Esophagus muscularis mucosa (tissue), 4 donors: ENCODE measurements around the gene NUP58. TPM values are rescaled to one million over a fixed set of nuclear protein-coding genes. Genes with fewer than 3 reads are reported as not detected.
A peak's percentile ranks its signal among the peaks of the same experiment; 100 is the strongest.

ENCODE experiments used
- DNase-seq: peaks from one replicate; pipeline ENCODE4 v3.0.0-alpha.2; 2017; ENCODE audit errors: extremely low spot score
- H3K27ac ChIP-seq, 4 donors: fragments of 200-600 bp; sonication (generic); replicated peaks in 1 of 4; 1 replicate in 3 of 4; 2 replicates in 1 of 4; pipeline ENCODE4 v1.5.1; 2016 to 2019; ENCODE audit warnings: mild to moderate bottlenecking in 1 of 4
- H3K27me3 ChIP-seq, 4 donors: fragments of 200-600 bp; sonication (generic); one replicate each; pipeline versions ENCODE4 v1.5.1 to v1.6.0; 2016 to 2019
- H3K36me3 ChIP-seq, 4 donors: fragments of 200-600 bp; sonication (generic); one replicate each; pipeline ENCODE4 v1.5.1; 2016 to 2019
- H3K4me1 ChIP-seq, 4 donors: fragments of 200-600 bp; sonication (generic); one replicate each; pipeline ENCODE4 v1.5.1; 2016 to 2019
- H3K4me3 ChIP-seq, 4 donors: fragments of 200-600 bp; sonication (generic); 1 replicate in 2 of 4; 2 replicates in 2 of 4; pipeline ENCODE4 v1.5.1; 2016 to 2019; ENCODE audit warnings: mild to moderate bottlenecking in 4 of 4, moderate library complexity in 1 of 4
- H3K9me3 ChIP-seq, 4 donors: fragments of 200-600 bp; sonication (generic); 1 replicate in 3 of 4; 2 replicates in 1 of 4; pipeline ENCODE4 v1.5.1; 2016 to 2019
- CTCF ChIP-seq, 3 experiments: fragments of 200-600 bp in 2 of 3; fragments of 450-650 bp in 1 of 3; sonication (generic) in 2 of 3; IDR thresholded peaks; one replicate each; pipeline ENCODE4 v1.5.1; 2017 to 2019; ENCODE audit warnings: antibody characterized with exemption in 3 of 3, mild to moderate bottlenecking in 2 of 3, moderate library complexity in 1 of 3
- EP300 ChIP-seq: sonication (generic); formaldehyde crosslinking; IDR thresholded peaks from one replicate; pipeline ENCODE4 v1.6.1; 2017; ENCODE audit warnings: antibody characterized with exemption
- POLR2A ChIP-seq: fragments of 450-650 bp; IDR thresholded peaks from one replicate; pipeline ENCODE4 v1.6.1; 2017; ENCODE audit warnings: antibody characterized with exemption, moderate library complexity, mild to moderate bottlenecking, low read depth
- POLR2AphosphoS5 ChIP-seq, 2 donors: sonication (generic); formaldehyde crosslinking; IDR thresholded peaks; one replicate each; pipeline ENCODE4 v1.6.1; 2017; ENCODE audit warnings: antibody characterized with exemption in 2 of 2
- WGBS: methylation state at CpG from one replicate; pipeline ENCODE4 v1.1.5; 2018; 5-methylcytosine and 5-hydroxymethylcytosine counted together
- intact Hi-C: fragments of 100-400 bp; cut with DNase I; formaldehyde crosslinking; loops from one replicate; pipeline ENCODE4 v1.15.1; 2023
- total RNA-seq, 4 donors: library from RNA; depleted of rRNA; stranded (reverse); fragments of >200 nt; gene quantifications; one replicate each; pipeline versions ENCODE4 v1.1.0 to v1.2.1, GENCODE V29; 2016

The NUP58 gene, protein sequence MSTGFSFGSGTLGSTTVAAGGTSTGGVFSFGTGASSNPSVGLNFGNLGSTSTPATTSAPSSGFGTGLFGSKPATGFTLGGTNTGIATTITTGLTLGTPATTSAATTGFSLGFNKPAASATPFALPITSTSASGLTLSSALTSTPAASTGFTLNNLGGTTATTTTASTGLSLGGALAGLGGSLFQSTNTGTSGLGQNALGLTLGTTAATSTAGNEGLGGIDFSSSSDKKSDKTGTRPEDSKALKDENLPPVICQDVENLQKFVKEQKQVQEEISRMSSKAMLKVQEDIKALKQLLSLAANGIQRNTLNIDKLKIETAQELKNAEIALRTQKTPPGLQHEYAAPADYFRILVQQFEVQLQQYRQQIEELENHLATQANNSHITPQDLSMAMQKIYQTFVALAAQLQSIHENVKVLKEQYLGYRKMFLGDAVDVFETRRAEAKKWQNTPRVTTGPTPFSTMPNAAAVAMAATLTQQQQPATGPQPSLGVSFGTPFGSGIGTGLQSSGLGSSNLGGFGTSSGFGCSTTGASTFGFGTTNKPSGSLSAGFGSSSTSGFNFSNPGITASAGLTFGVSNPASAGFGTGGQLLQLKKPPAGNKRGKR
- total RNA-seq: 10 to 100 TPM; 33.8 to 62.3 (median 44.4) TPM

GRCh38 chr13:25301347-25302113 lies at the start of gene NUP58:
NUP58 (plus strand) TSS chr13:25301625; CDS start chr13:25301774, 149 bp downstream.
- no peaks in the 10 kb centered on the region for H3K9me3 ChIP-seq
- WGBS: under 1% methylated on average over 21 of the region's 64 CpGs
- peaks cover 0 to 7% (median 2%) of the 10 kb centered on the region in 4 donors for H3K36me3 ChIP-seq
- H3K4me1 ChIP-seq: peaks cover 18 to 40% (median 27%) of the 10 kb centered on the region in 4 donors
- TF ChIP-seq POLR2A: peak; percentile 61
- TF ChIP-seq POLR2AphosphoS5 (IDR thresholded peaks at IDR 0.05): peak; percentile 97 to 99
- TF ChIP-seq EP300: no peak
- peak in 1 of 3 experiments; percentile 43 for TF ChIP-seq CTCF (IDR thresholded peaks at IDR 0.05)
- DNase-seq: peak; percentile 98
- peaks cover 0 to 5% (median 0%) of the 10 kb centered on the region in 4 donors for H3K27me3 ChIP-seq
- H3K27ac ChIP-seq: peak within 1 kb of the TSS; percentile 92 to 98 (median 94)
- intact Hi-C loops: no loop called here
- H3K4me3 ChIP-seq: peak within 1 kb of the TSS; percentile 74 to 86 (median 82)

- no peak overlapping the region for H3K27ac ChIP-seq
- 80% methylated on average over 4 of the region's 4 CpGs for WGBS
- H3K27me3 ChIP-seq: no peaks in the 10 kb centered on the region
- intact Hi-C loops: loop anchor here (5.0 kb wide), 1 partner anchor 75 kb away; no protein-coding TSS in a partner anchor
- no peak overlapping the region for H3K4me3 ChIP-seq
- no peaks in the 10 kb centered on the region for H3K9me3 ChIP-seq
- H3K4me1 ChIP-seq: no peaks in the 10 kb centered on the region
- H3K36me3 ChIP-seq: peaks cover 50 to 84% (median 68%) of the 10 kb centered on the region in 4 donors
- no peak for DNase-seq
- TF ChIP-seq CTCF (IDR thresholded peaks at IDR 0.05) (no peak), EP300 (no peak), POLR2A (no peak), POLR2AphosphoS5 (IDR thresholded peaks at IDR 0.05) (no peak)
Measured at GRCh38 chr13:25252225-25252624, 49.2 kb upstream of the NUP58 start.

DNA sequence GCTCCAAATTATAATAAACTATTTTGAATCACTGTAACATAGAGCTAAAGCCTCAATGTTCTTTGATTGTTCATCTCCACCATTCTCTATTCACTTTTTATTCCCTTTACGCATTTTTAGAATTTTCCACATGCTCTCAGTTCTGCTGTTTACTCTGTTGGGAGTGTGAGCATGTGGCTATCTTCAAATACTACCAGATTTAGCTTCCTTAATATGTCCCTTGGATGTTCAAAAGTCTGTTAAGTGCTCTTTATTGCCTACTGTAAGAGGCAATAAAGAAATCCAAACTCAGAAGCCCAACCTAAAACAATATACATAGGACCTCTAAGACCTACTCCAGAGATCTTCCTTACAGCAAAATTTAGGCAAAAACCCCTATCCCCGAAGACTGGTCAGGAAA lies 48.7 kb upstream of the NUP58 start:
- TF ChIP-seq EP300 (no peak), POLR2A (no peak), POLR2AphosphoS5 (IDR thresholded peaks at IDR 0.05) (no peak), CTCF (IDR thresholded peaks at IDR 0.05) (no peak)
- 89% methylated on average over 2 of the region's 2 CpGs for WGBS
- H3K36me3 ChIP-seq: peaks cover 51 to 89% (median 73%) of the 10 kb centered on the region in 4 donors

DNA sequence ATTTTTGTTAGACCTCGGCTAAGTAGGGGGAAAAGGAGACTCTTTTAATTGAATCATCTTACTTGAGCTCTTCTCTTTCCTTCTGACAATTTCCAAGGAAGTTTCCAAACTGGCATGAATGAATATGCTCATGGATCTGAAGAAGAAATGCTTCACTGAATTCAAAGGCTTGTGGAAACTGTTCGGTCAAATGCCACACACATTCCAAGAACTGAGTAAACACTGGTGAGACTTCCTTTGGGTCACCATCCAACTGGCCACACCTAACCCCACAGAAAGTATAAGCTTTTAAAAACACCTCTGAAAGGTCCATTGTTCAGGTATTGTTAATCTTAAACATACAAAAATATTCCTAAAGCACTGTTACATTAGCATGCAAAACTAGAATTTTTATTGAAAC lies 47.7 kb upstream of the NUP58 start:
- peaks cover 57 to 97% (median 78%) of the 10 kb centered on the region in 4 donors for H3K36me3 ChIP-seq
- DNase-seq: no peak
- no peak overlapping the region for H3K4me3 ChIP-seq
- TF ChIP-seq CTCF (IDR thresholded peaks at IDR 0.05) (no peak), POLR2A (no peak)
- H3K27me3 ChIP-seq: no peaks in the 10 kb centered on the region
- 89% methylated on average over 2 of the region's 2 CpGs for WGBS
- H3K4me1 ChIP-seq: no peaks in the 10 kb centered on the region
- no peak overlapping the region for H3K27ac ChIP-seq
- no peaks in the 10 kb centered on the region for H3K9me3 ChIP-seq
- intact Hi-C loops: loop anchor here (5.0 kb wide), 1 partner anchor 74 kb away; no protein-coding TSS in a partner anchor

More for the DNA sequence above, 48.7 kb upstream of the NUP58 start:
- DNase-seq: no peak
- Histone ChIP-seq H3K27me3 (no peaks in the 10 kb centered on the region), H3K27ac (no peak overlapping the region), H3K4me3 (no peak overlapping the region), H3K4me1 (no peaks in the 10 kb centered on the region), H3K9me3 (no peaks in the 10 kb centered on the region)
- intact Hi-C loops: loop anchor here (5.0 kb wide), 1 partner anchor 75 kb away; no protein-coding TSS in a partner anchor
